ENCODE measurements around the gene ADAMTS20. TPM values are rescaled to one million over a fixed set of nuclear protein-coding genes. Genes with fewer than 3 reads are reported as not detected.
"Not testable (repeated sequence)": the region's sequence is repeated elsewhere in the genome, so short reads cannot be mapped to it uniquely, and the experiment has no call there.

ADAMTS20 gene
- total RNA-seq, 4 donors from 2014 or later = not detected

- 77 to 82% methylated on average over 3 of the region's 3 CpGs for WGBS, 2 donors
Observed at GRCh38 chr12:43544703-43545102, 7.3 kb downstream of the ADAMTS20 start.

GRCh38 chr12:43540470-43540869, 11.5 kb downstream of the ADAMTS20 start:
- Histone ChIP-seq H3K9me3 (peaks cover 0 to 5% (median 0%) of the 10 kb centered on the region in 4 donors), H3K27me3 (no peaks in the 10 kb centered on the region), H3K36me3 (no peaks in the 10 kb centered on the region), H3K4me1 (no peaks in the 10 kb centered on the region), H3K27ac (no peak overlapping the region), H3K4me3 (no peak overlapping the region)
- TF ChIP-seq POLR2A (IDR thresholded peaks at IDR 0.05) = no peak
- DNase-seq (ENCODE audit: low spot score in 2 of 2) = no peak

More at GRCh38 chr12:43544703-43545102, 7.3 kb downstream of the ADAMTS20 start:
- Histone ChIP-seq H3K9me3 (no peaks in the 10 kb centered on the region), H3K27ac (no peak overlapping the region), H3K27me3 (peaks cover 0 to 3% of the 10 kb centered on the region in 2 donors), H3K4me1 (no peaks in the 10 kb centered on the region), H3K36me3 (no peaks in the 10 kb centered on the region), H3K4me3 (no peak overlapping the region)
- no peak for TF ChIP-seq POLR2A (IDR thresholded peaks at IDR 0.05)
- TF ChIP-seq EP300 (IDR thresholded peaks at IDR 0.05) = no peak
- TF ChIP-seq, protein P1, sequence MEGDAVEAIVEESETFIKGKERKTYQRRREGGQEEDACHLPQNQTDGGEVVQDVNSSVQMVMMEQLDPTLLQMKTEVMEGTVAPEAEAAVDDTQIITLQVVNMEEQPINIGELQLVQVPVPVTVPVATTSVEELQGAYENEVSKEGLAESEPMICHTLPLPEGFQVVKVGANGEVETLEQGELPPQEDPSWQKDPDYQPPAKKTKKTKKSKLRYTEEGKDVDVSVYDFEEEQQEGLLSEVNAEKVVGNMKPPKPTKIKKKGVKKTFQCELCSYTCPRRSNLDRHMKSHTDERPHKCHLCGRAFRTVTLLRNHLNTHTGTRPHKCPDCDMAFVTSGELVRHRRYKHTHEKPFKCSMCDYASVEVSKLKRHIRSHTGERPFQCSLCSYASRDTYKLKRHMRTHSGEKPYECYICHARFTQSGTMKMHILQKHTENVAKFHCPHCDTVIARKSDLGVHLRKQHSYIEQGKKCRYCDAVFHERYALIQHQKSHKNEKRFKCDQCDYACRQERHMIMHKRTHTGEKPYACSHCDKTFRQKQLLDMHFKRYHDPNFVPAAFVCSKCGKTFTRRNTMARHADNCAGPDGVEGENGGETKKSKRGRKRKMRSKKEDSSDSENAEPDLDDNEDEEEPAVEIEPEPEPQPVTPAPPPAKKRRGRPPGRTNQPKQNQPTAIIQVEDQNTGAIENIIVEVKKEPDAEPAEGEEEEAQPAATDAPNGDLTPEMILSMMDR (IDR thresholded peaks at IDR 0.05) = no peak
- DNase-seq (ENCODE audit: low spot score in 2 of 2) = no peak

DNA sequence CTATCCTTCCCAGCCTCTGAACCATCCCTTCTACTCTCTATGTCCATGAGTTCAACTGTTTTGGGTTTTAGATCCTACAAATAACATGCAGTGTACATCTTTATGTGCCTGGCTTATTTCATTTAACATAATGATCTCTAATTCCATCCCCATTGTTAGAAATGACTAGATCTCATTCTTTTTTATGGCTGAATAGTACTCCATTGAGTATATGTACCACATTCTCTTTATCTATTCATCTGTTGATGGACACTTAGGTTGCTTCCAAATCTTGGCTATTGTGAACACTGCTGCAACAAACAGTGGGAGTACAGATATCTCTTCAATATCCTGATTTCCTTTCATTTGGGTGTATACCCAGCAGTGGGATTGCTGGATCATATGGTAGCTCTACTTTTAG, 14.3 kb downstream of the ADAMTS20 start:
- H3K36me3 ChIP-seq; H3K9me3 ChIP-seq; H3K27ac ChIP-seq; H3K27me3 ChIP-seq; H3K4me1 ChIP-seq; DNase-seq (ENCODE audit: low spot score in 2 of 2); H3K4me3 ChIP-seq: not testable (repeated sequence)

DNA sequence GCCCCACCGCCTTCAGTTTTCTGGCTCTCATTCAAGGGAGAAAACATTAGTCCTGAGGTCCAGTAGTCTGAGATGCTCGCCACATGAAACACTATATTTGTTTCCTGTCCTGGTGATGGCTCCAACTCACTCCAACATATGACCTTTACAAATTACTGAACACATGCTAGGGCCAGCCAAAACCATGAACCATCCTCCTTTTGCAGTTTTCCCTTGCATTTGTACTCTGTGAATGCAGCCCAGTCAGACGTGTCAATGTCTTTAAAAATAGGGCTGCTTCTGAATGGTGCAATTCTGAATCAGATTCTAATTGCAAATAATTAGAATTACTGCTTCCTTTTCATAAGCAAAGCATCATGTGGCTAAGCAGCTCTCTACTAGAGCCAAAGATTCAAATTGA, 36.0 kb downstream of the ADAMTS20 start:
- 39 to 47% methylated on average over 3 of the region's 3 CpGs for WGBS, 2 donors
- no peaks in the 10 kb centered on the region for H3K4me1 ChIP-seq
- H3K27ac ChIP-seq = no peak overlapping the region
- H3K36me3 ChIP-seq = no peaks in the 10 kb centered on the region
- TF ChIP-seq EP300 (IDR thresholded peaks at IDR 0.05) = no peak
- no peak for TF ChIP-seq POLR2A (IDR thresholded peaks at IDR 0.05)
- TF ChIP-seq, protein P1 (IDR thresholded peaks at IDR 0.05) = no peak
- no peaks in the 10 kb centered on the region for H3K9me3 ChIP-seq
- H3K27me3 ChIP-seq = no peaks in the 10 kb centered on the region
- no peak for DNase-seq (ENCODE audit: low spot score in 2 of 2)
- H3K4me3 ChIP-seq = no peak overlapping the region

DNA sequence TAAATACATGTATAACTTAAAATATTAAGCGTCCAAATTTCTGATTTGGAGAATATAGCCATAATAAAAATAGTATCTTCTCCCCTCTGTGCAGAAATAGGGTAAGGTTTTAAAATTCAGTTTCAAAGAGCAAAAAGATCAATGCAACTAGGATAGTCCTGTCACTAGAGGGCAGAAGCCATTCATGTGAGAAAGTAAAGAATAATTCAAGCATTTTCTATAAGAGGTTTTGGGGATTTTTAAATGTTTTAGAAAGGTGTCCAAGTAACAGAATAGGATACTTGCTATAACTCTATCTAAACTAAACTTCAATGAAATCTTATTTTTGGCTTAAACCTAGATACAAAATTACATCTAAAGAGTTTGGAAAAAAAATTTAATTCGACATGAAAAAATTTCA, 50.3 kb downstream of the ADAMTS20 start:
- Histone ChIP-seq H3K4me1 (no peaks in the 10 kb centered on the region), H3K9me3 (no peaks in the 10 kb centered on the region), H3K36me3 (no peaks in the 10 kb centered on the region), H3K4me3 (no peak overlapping the region), H3K27me3 (no peaks in the 10 kb centered on the region), H3K27ac (no peak overlapping the region)
- 51 to 66% methylated on average over 2 of the region's 2 CpGs for WGBS, 2 donors
- DNase-seq (ENCODE audit: low spot score in 2 of 2) = no peak
- TF ChIP-seq, protein P1 (IDR thresholded peaks at IDR 0.05) = no peak
- TF ChIP-seq POLR2A (IDR thresholded peaks at IDR 0.05) (no peak), EP300 (IDR thresholded peaks at IDR 0.05) (no peak)

GRCh38 chr12:43493261-43493797, 58.7 kb downstream of the ADAMTS20 start:
- no peak for DNase-seq (ENCODE audit: low spot score in 2 of 2)
- WGBS, 2 donors = 82 to 84% methylated on average over 2 of the region's 2 CpGs

More at GRCh38 chr12:43493261-43493797, 58.7 kb downstream of the ADAMTS20 start:
- TF ChIP-seq POLR2A (IDR thresholded peaks at IDR 0.05) = no peak
- no peak for TF ChIP-seq EP300 (IDR thresholded peaks at IDR 0.05)
- TF ChIP-seq, protein P1 (IDR thresholded peaks at IDR 0.05) = no peak
- Histone ChIP-seq H3K27me3 (no peaks in the 10 kb centered on the region), H3K4me3 (no peak overlapping the region), H3K27ac (no peak overlapping the region), H3K9me3 (no peaks in the 10 kb centered on the region), H3K36me3 (no peaks in the 10 kb centered on the region), H3K4me1 (no peaks in the 10 kb centered on the region)
